SK-N-SH (cell line): ENCODE measurements around the gene DOCK4.

ENCODE experiments used
- CTCF ChIP-seq: fragments of 200-600 bp; sonication (generic); IDR thresholded peaks from 2 replicates; pipeline ENCODE4 v1.6.1; 2017; ENCODE audit warnings: antibody characterized with exemption, mild to moderate bottlenecking, moderate library complexity
- EP300 ChIP-seq, 2 experiments: IDR thresholded peaks; 2 replicates each; pipeline versions ENCODE4 v1.4.0 to v1.6.1; 2012; ENCODE audit warnings: borderline replicate concordance in 1 of 2, low read depth in 1 of 2, low read length in 1 of 2
- EZH2phosphoT487 ChIP-seq: fragments of 200-600 bp; sonication (generic); IDR thresholded peaks from 2 replicates; pipeline ENCODE4 v1.6.1; 2017; ENCODE audit warnings: low read depth, mixed run types, mild to moderate bottlenecking, antibody characterized with exemption, moderate library complexity, borderline replicate concordance
- FOXM1 ChIP-seq: IDR thresholded peaks from 2 replicates; pipeline ENCODE4 v1.4.0; 2012; ENCODE audit warnings: low read depth, mild to moderate bottlenecking
- MAX ChIP-seq: IDR thresholded peaks from 2 replicates; pipeline ENCODE4 v1.4.0; 2012; ENCODE audit warnings: low read depth
- PBX3 ChIP-seq: IDR thresholded peaks from 2 replicates; pipeline ENCODE4; 2012
- POLR2AphosphoS5 ChIP-seq: IDR thresholded peaks from 2 replicates; pipeline ENCODE4 v1.6.1; 2012; ENCODE audit warnings: low read depth, low read length
- TAF1 ChIP-seq: IDR thresholded peaks from 2 replicates; pipeline ENCODE4 v1.6.1; 2012; ENCODE audit warnings: low read depth, mild to moderate bottlenecking, low read length, moderate library complexity, borderline replicate concordance
- TCF12 ChIP-seq: IDR thresholded peaks from 2 replicates; pipeline ENCODE4 v1.4.0; 2012
- TEAD4 ChIP-seq: IDR thresholded peaks from 2 replicates; pipeline ENCODE4 v1.4.0; 2012; ENCODE audit warnings: mild to moderate bottlenecking, borderline replicate concordance; ENCODE audit not compliant: insufficient read depth
- USF2 ChIP-seq: fragments of 150-350 bp; IDR thresholded peaks from 2 replicates; pipeline ENCODE4 v1.6.1; 2017; ENCODE audit warnings: antibody characterized with exemption, low read length, low read depth, borderline replicate concordance

GRCh38 chr7:112006071-112006470, 200.1 kb downstream of the DOCK4 start:
- TF ChIP-seq CTCF (no peak), TAF1 (no peak), USF2 (no peak), PBX3 (no peak), EP300 (IDR thresholded peaks at IDR 0.05; ENCODE audit: borderline replicate concordance in 1 of 2, low read depth in 1 of 2, low read length in 1 of 2) (no peak), MAX (no peak), FOXM1 (no peak), TCF12 (no peak), EZH2phosphoT487 (no peak), TEAD4 (no peak), POLR2AphosphoS5 (no peak)
